ENCODE measurements around the gene FAM222A. TPM values are rescaled to one million over a fixed set of nuclear protein-coding genes. Genes with fewer than 3 reads are reported as not detected.

The FAM222A gene
- total RNA-seq, 2 donors from 2014 or later: 1.3 to 2.0 TPM

GRCh38 chr12:109735825-109736551 lies 22.4 kb downstream of the FAM222A start:
- no peaks in the 10 kb centered on the region for H3K9me3 ChIP-seq (ENCODE audit: control insufficient read depth, low read length, poor library complexity, severe bottlenecking)
- no peak overlapping the region for H3K4me3 Mint-ChIP-seq
- H3K4me1 Mint-ChIP-seq: no peaks in the 10 kb centered on the region
- H3K27ac Mint-ChIP-seq: no peak overlapping the region
- H3K36me3 Mint-ChIP-seq (ENCODE audit: low read depth): peaks cover 9% of the 10 kb centered on the region
- H3K27me3 Mint-ChIP-seq: peaks cover 48% of the 10 kb centered on the region
- no peak for ATAC-seq
- DNase-seq: peak; percentile 1 to 3 (median 1)

DNA sequence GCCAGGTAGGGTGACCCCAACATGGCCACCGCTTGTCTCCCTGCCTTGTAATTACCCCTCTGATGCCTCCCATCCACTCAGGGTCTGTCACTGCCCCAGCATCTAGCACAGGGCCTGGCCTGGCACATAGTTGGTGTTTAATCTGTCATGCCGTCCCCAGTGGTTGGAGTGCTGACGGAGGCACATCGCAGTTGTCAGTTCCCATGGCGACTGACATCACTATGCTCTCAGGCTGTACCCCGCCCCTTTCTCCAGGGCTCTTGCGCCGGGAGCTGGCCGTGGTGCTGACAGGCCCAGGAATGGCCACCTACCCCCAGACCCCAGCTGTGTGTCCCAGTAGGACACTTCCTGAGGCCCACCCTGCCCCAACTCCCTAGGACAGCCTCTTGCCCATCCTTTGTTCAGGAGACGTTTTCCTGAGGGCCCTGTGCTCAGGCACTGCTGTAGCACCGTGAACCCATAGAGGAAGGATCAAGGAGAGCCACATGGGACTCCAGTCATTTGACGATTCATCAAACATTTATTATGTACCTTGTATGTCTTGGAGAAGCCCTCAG lies 23.0 kb downstream of the FAM222A start:
- H3K4me1 Mint-ChIP-seq: no peaks in the 10 kb centered on the region
- ATAC-seq: peak; percentile 59
- H3K27me3 Mint-ChIP-seq: peaks cover 48% of the 10 kb centered on the region
- no peak overlapping the region for H3K4me3 Mint-ChIP-seq
- DNase-seq: peak in 2 of 3 donors; percentile 4 to 6
- no peaks in the 10 kb centered on the region for H3K9me3 ChIP-seq (ENCODE audit: control insufficient read depth, low read length, poor library complexity, severe bottlenecking)
- peaks cover 9% of the 10 kb centered on the region for H3K36me3 Mint-ChIP-seq (ENCODE audit: low read depth)
- H3K27ac Mint-ChIP-seq: no peak overlapping the region

- H3K4me1 Mint-ChIP-seq: no peaks in the 10 kb centered on the region
- no peak overlapping the region for H3K4me3 Mint-ChIP-seq
- H3K36me3 Mint-ChIP-seq (ENCODE audit: low read depth): peaks cover 9% of the 10 kb centered on the region
- H3K27me3 Mint-ChIP-seq: peaks cover 48% of the 10 kb centered on the region
- no peaks in the 10 kb centered on the region for H3K9me3 ChIP-seq (ENCODE audit: control insufficient read depth, low read length, poor library complexity, severe bottlenecking)
- no peak for ATAC-seq
- no peak for DNase-seq
- no peak overlapping the region for H3K27ac Mint-ChIP-seq
Measured at GRCh38 chr12:109737126-109737525, 23.5 kb downstream of the FAM222A start.

DNA sequence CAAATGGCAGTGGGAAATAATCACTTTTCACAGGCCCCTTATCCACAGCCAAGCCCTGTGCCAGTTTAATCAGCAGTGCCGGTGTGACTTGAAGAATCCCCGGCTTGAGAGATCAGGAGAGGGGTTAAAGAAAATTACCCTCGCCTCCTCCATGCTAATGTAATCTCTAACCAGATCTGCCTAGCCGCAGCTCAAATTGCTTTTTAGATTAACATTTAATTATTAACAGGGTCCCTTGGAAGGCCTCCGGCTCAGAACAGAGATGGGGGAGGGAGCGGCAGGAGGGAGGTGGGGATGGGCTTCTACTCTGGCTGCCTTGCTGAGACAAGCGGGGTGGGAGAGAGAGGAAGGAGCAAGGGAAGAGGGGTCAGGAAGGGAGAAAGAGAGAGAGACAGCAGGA lies 24.0 kb downstream of the FAM222A start:
- H3K4me1 Mint-ChIP-seq: no peaks in the 10 kb centered on the region
- H3K27me3 Mint-ChIP-seq: peaks cover 46% of the 10 kb centered on the region
- no peaks in the 10 kb centered on the region for H3K9me3 ChIP-seq (ENCODE audit: control insufficient read depth, low read length, poor library complexity, severe bottlenecking)
- H3K36me3 Mint-ChIP-seq (ENCODE audit: low read depth): peaks cover 9% of the 10 kb centered on the region
- no peak for ATAC-seq
- DNase-seq: no peak
- H3K27ac Mint-ChIP-seq: no peak overlapping the region
- H3K4me3 Mint-ChIP-seq: no peak overlapping the region

DNA sequence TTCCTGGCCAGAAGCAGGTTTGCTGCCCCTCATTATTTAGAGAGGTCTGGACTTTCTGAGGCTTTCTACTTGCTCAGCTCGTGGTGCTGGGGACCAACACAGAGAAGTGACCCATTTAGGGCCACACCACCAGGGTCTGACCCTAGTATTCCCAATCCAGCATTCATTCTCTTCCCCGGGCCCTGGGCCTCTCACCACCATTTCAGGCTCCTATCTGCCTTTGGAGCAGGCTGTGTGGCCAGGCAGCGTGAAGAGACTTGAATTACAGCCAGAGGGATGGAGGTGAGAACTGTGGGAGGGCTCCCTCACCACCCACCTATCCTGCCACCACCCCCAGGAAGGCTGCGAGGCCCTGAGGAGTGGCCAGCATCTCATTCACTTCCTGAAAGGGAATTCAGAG lies 24.6 kb downstream of the FAM222A start:
- H3K27ac Mint-ChIP-seq: no peak overlapping the region
- H3K4me3 Mint-ChIP-seq: no peak overlapping the region
- peak; percentile 1 to 3 (median 1) for DNase-seq
- peaks cover 41% of the 10 kb centered on the region for H3K27me3 Mint-ChIP-seq
- H3K4me1 Mint-ChIP-seq: no peaks in the 10 kb centered on the region
- peaks cover 5% of the 10 kb centered on the region for H3K36me3 Mint-ChIP-seq (ENCODE audit: low read depth)
- H3K9me3 ChIP-seq (ENCODE audit: control insufficient read depth, low read length, poor library complexity, severe bottlenecking): no peaks in the 10 kb centered on the region
- ATAC-seq: no peak

- no peaks in the 10 kb centered on the region for H3K4me1 Mint-ChIP-seq
- ATAC-seq: no peak
- H3K27me3 Mint-ChIP-seq: peaks cover 35% of the 10 kb centered on the region
- H3K9me3 ChIP-seq (ENCODE audit: control insufficient read depth, low read length, poor library complexity, severe bottlenecking): no peaks in the 10 kb centered on the region
- peaks cover 5% of the 10 kb centered on the region for H3K36me3 Mint-ChIP-seq (ENCODE audit: low read depth)
- H3K27ac Mint-ChIP-seq: no peak overlapping the region
- peak in 2 of 3 donors; percentile 0 to 1 for DNase-seq
- H3K4me3 Mint-ChIP-seq: no peak overlapping the region
Measured at GRCh38 chr12:109738878-109739665, 25.4 kb downstream of the FAM222A start.

GRCh38 chr12:109739747-109740693 lies 26.4 kb downstream of the FAM222A start:
- Mint-ChIP-seq H3K27me3 (peaks cover 26% of the 10 kb centered on the region), H3K27ac (no peak overlapping the region), H3K4me1 (no peaks in the 10 kb centered on the region), H3K36me3 (ENCODE audit: low read depth) (peaks cover 5% of the 10 kb centered on the region), H3K4me3 (no peak overlapping the region)
- DNase-seq (peak; percentile 3 to 5 (median 4)), ATAC-seq (no peak)
- no peaks in the 10 kb centered on the region for H3K9me3 ChIP-seq (ENCODE audit: control insufficient read depth, low read length, poor library complexity, severe bottlenecking)

DNA sequence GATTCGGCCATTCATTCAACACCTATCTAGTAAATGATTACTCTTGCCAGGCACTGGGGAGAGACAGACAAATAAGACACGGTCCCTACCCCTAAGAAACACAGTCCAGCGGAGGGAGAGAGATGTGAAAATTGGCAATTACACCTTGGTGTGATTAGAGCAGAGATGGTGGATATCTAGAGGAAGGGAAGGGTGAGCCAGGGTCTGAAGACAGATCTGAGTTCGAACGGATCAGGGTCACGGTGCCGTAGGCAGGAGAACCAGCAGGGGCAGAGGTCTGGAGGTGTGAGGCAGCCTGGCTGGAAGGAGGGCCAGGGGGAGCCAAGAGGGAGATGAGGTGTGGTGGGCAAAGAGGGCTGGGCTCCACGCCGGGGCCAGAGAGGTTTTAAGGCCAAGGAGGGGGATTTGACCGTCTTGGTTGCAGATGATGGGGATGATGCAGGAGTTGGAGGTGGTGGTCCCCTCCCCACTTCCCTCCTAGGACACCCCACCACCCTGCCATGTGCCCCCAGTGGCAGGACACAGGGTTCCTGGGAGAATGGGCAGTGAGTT lies 27.1 kb downstream of the FAM222A start:
- no peaks in the 10 kb centered on the region for H3K9me3 ChIP-seq (ENCODE audit: control insufficient read depth, low read length, poor library complexity, severe bottlenecking)
- Mint-ChIP-seq H3K27ac (no peak overlapping the region), H3K4me3 (no peak overlapping the region), H3K27me3 (peaks cover 18% of the 10 kb centered on the region), H3K36me3 (ENCODE audit: low read depth) (peaks cover 3% of the 10 kb centered on the region), H3K4me1 (no peaks in the 10 kb centered on the region)
- ATAC-seq: no peak
- peak; percentile 2 to 3 (median 2) for DNase-seq

DNA sequence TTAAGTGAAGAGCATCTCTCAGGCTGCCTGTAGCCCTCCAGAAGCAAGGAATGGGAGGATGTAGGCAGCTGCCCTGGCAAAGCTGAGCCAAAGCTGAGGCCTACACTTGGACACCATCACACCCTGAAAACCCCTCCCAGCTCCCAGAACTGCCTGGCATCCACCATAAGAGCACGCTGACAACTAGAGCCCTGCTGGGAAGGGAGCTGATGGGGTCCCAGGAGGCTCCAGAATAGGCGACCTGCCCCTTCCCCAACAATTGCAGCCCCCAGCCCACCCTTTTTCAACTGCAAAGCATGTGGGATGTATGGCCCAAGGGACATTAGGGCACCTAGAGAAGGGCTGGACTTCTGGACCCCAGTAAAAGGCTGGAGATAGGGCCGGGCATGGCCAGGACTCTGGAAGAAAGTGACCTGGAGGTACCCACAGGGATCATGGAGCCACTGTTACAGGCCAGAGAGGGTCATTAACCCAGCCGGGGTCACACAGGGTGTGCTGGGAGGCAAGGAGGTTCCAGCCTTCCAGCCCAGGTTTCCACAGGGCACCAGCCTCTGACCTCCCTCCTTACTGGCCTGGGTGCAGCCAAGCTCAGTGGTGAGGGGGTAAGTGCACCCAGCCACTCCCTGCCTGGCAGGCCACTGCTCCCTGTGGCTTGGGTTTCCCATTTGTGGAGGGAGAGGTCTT lies 27.8 kb downstream of the FAM222A start:
- DNase-seq (peak; percentile 2 to 4 (median 2)), ATAC-seq (no peak)
- no peak overlapping the region for H3K27ac Mint-ChIP-seq
- H3K9me3 ChIP-seq (ENCODE audit: control insufficient read depth, low read length, poor library complexity, severe bottlenecking): no peaks in the 10 kb centered on the region
- H3K4me3 Mint-ChIP-seq: no peak overlapping the region
- no peaks in the 10 kb centered on the region for H3K4me1 Mint-ChIP-seq
- peaks cover 15% of the 10 kb centered on the region for H3K27me3 Mint-ChIP-seq
- H3K36me3 Mint-ChIP-seq (ENCODE audit: low read depth): peaks cover 3% of the 10 kb centered on the region

GRCh38 chr12:109741970-109742703 lies 28.5 kb downstream of the FAM222A start:
- Mint-ChIP-seq H3K4me3 (no peak overlapping the region), H3K36me3 (ENCODE audit: low read depth) (peaks cover 3% of the 10 kb centered on the region), H3K27ac (no peak overlapping the region), H3K4me1 (no peaks in the 10 kb centered on the region), H3K27me3 (peaks cover 8% of the 10 kb centered on the region)
- ATAC-seq (no peak), DNase-seq (peak in 2 of 3 donors; percentile 1)
- H3K9me3 ChIP-seq (ENCODE audit: control insufficient read depth, low read length, poor library complexity, severe bottlenecking): no peaks in the 10 kb centered on the region

- no peak for ATAC-seq
Measured at GRCh38 chr12:109743076-109743910, 29.7 kb downstream of the FAM222A start.

More at GRCh38 chr12:109743076-109743910, 29.7 kb downstream of the FAM222A start:
- H3K27ac Mint-ChIP-seq: no peak overlapping the region
- DNase-seq: peak in 1 of 3 donors; percentile 7
- no peak overlapping the region for H3K4me3 Mint-ChIP-seq
- peaks cover 3% of the 10 kb centered on the region for H3K36me3 Mint-ChIP-seq (ENCODE audit: low read depth)
- H3K27me3 Mint-ChIP-seq: peaks cover 7% of the 10 kb centered on the region
- H3K9me3 ChIP-seq (ENCODE audit: control insufficient read depth, low read length, poor library complexity, severe bottlenecking): no peaks in the 10 kb centered on the region
- H3K4me1 Mint-ChIP-seq: no peaks in the 10 kb centered on the region
